ENCODE measurements around the gene RNU5B-1. TPM values are rescaled to one million over a fixed set of nuclear protein-coding genes. Genes with fewer than 3 reads are reported as not detected.

The RNU5B-1 gene
- total and polyA plus RNA-seq, 9 donors, result 22.1 to 67.7 (median 29.6) TPM; not detected in 4

- H3K27ac ChIP-seq, result no peak overlapping the region
- H3K27me3 ChIP-seq, result no peaks in the 10 kb centered on the region
- WGBS, 3 donors, result 90 to 92% (median 90%) methylated on average over 30 to 36 of the region's 36 CpGs
- intact Hi-C loops (cut with DNase I), result no loop called here
- TF ChIP-seq POLR2A (IDR thresholded peaks at IDR 0.05) (no peak), EP300 (IDR thresholded peaks at IDR 0.05) (no peak), CTCF (IDR thresholded peaks at IDR 0.05) (no peak)
- H3K9me3 ChIP-seq, result no peaks in the 10 kb centered on the region
- peak in 1 of 5 donors; percentile 45 for DNase-seq
- H3K4me1 ChIP-seq (ENCODE audit: insufficient read depth), result peaks cover 3% of the 10 kb centered on the region
- H3K36me3 ChIP-seq, result no peaks in the 10 kb centered on the region
- no peak overlapping the region for H3K4me3 ChIP-seq
Measured at GRCh38 chr15:65300924-65301441, 3.5 kb upstream of the RNU5B-1 start.

GRCh38 chr15:65302061-65302460 is 2.4 kb upstream of the RNU5B-1 start:
- TF ChIP-seq CTCF (IDR thresholded peaks at IDR 0.05) (no peak), EP300 (IDR thresholded peaks at IDR 0.05) (no peak), POLR2A (IDR thresholded peaks at IDR 0.05) (no peak)
- Histone ChIP-seq H3K4me3 (no peak overlapping the region), H3K27ac (no peak overlapping the region), H3K9me3 (no peaks in the 10 kb centered on the region), H3K4me1 (ENCODE audit: insufficient read depth) (peaks cover 1% of the 10 kb centered on the region), H3K36me3 (no peaks in the 10 kb centered on the region), H3K27me3 (no peaks in the 10 kb centered on the region)
- intact Hi-C loops (cut with DNase I), result no loop called here
- DNase-seq, result peak in 4 of 5 donors; percentile 38 to 53 (median 49)
- WGBS, 3 donors, result 70 to 79% (median 73%) methylated on average over 23 to 24 of the region's 24 CpGs

GRCh38 chr15:65303687-65304380 is 643 bp upstream of the RNU5B-1 start:
- intact Hi-C loops (cut with DNase I), result no loop called here
- peak overlapping the region; percentile 48 for H3K4me3 ChIP-seq
- DNase-seq, result peak in 4 of 5 donors; percentile 44 to 55 (median 50)
- 0 to 1% (median 0%) methylated on average over 24 of the region's 24 CpGs for WGBS, 3 donors
- H3K27me3 ChIP-seq, result no peaks in the 10 kb centered on the region
- peaks cover 1% of the 10 kb centered on the region for H3K4me1 ChIP-seq (ENCODE audit: insufficient read depth)
- H3K9me3 ChIP-seq, result no peaks in the 10 kb centered on the region
- no peaks in the 10 kb centered on the region for H3K36me3 ChIP-seq
- TF ChIP-seq CTCF (IDR thresholded peaks at IDR 0.05) (no peak), POLR2A (IDR thresholded peaks at IDR 0.05) (no peak), EP300 (IDR thresholded peaks at IDR 0.05) (no peak)
- peak overlapping the region; percentile 31 to 84 for H3K27ac ChIP-seq

- peak in 1 of 5 donors; percentile 43 for DNase-seq
- WGBS, 3 donors, result 45 to 58% (median 52%) methylated on average over 14 of the region's 14 CpGs
- Histone ChIP-seq H3K27me3 (no peaks in the 10 kb centered on the region), H3K9me3 (no peaks in the 10 kb centered on the region), H3K4me1 (ENCODE audit: insufficient read depth) (peaks cover 1% of the 10 kb centered on the region), H3K4me3 (peak overlapping the region; percentile 19), H3K36me3 (no peaks in the 10 kb centered on the region), H3K27ac (peak overlapping the region; percentile 33 to 84)
- intact Hi-C loops (cut with DNase I), result no loop called here
- TF ChIP-seq EP300 (IDR thresholded peaks at IDR 0.05) (no peak), POLR2A (IDR thresholded peaks at IDR 0.05) (no peak), CTCF (IDR thresholded peaks at IDR 0.05) (no peak)
Measured at GRCh38 chr15:65305150-65305758, 777 bp downstream of the RNU5B-1 start.
